Measurements from ENCODE around the gene NUP214.

- TF ChIP-seq CTCF (IDR thresholded peaks at IDR 0.05) (no peak), POLR2AphosphoS5 (IDR thresholded peaks at IDR 0.05; ENCODE audit: low read depth, low read length) (no peak), SIN3A (IDR thresholded peaks at IDR 0.05; ENCODE audit: borderline replicate concordance, insufficient read depth, low read depth, low read length) (no peak), REST (IDR thresholded peaks at IDR 0.05; ENCODE audit: insufficient read depth in 1 of 2, low read depth in 2 of 2, low read length in 1 of 2) (no peak)
Measured at GRCh38 chr9:131282175-131282574, 156.8 kb downstream of the NUP214 start.

Data from Panc1 (cell line).